Vagina (tissue), 2 donors: ENCODE results near the gene KLHL29.

ENCODE experiments used
- POLR2AphosphoS5 ChIP-seq, 2 donors: sonication (generic); formaldehyde crosslinking; IDR thresholded peaks; one replicate each; pipeline ENCODE4 v1.9.0; 2017; ENCODE audit warnings: antibody characterized with exemption in 2 of 2, mild to moderate bottlenecking in 2 of 2, low read depth in 1 of 2; ENCODE audit not compliant: insufficient read depth in 1 of 2
- TF ChIP-seq, protein P1 (sequence below), 3 experiments: fragments of 450-650 bp in 2 of 3; fragments of 200-600 bp in 1 of 3; sonication (generic) in 1 of 3; IDR thresholded peaks; one replicate each; pipeline ENCODE4 v1.5.1; 2017 to 2019; ENCODE audit warnings: antibody characterized with exemption in 3 of 3, mild to moderate bottlenecking in 2 of 3, moderate library complexity in 2 of 3

DNA sequence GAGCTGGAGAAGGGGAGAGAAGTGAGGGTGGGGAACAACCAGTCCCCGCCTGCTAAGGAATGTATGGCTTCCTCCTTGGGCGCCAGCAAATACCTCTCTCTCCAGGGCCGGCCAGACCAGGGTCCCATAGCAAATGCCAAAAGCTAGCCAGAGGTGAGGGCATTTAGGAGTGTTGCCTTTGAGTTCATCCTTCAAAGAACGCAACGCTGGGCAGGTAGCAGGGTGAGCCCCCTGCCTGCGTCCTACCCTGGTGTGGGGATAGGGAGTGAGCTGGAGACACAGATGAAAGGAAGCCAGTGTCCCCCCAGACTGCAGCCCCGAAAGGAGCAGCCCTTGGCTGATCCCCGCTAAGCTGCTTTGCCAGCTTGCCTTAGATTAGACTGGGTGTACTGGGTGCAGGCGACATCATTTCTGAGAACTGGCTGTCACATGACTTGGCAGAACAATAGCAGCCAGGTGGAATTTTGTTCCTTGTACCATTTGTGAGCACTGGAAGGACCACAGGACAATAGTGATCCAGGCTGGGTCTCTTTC, 40.4 kb downstream of the KLHL29 start:
- TF ChIP-seq POLR2AphosphoS5 (IDR thresholded peaks at IDR 0.05; ENCODE audit: insufficient read depth in 1 of 2, low read depth in 1 of 2) = no peak
- TF ChIP-seq, protein P1, sequence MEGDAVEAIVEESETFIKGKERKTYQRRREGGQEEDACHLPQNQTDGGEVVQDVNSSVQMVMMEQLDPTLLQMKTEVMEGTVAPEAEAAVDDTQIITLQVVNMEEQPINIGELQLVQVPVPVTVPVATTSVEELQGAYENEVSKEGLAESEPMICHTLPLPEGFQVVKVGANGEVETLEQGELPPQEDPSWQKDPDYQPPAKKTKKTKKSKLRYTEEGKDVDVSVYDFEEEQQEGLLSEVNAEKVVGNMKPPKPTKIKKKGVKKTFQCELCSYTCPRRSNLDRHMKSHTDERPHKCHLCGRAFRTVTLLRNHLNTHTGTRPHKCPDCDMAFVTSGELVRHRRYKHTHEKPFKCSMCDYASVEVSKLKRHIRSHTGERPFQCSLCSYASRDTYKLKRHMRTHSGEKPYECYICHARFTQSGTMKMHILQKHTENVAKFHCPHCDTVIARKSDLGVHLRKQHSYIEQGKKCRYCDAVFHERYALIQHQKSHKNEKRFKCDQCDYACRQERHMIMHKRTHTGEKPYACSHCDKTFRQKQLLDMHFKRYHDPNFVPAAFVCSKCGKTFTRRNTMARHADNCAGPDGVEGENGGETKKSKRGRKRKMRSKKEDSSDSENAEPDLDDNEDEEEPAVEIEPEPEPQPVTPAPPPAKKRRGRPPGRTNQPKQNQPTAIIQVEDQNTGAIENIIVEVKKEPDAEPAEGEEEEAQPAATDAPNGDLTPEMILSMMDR (IDR thresholded peaks at IDR 0.05) = no peak
